Endothelial cell of umbilical vein (primary cell): ENCODE results near the gene NANOS3. TPM values are rescaled to one million over a fixed set of nuclear protein-coding genes. Genes with fewer than 3 reads are reported as not detected.

Source experiments
- BruUV-seq: library from RNA; stranded (reverse); fragments of 400-500 nt; replicated peaks from 2 replicates; lab custom pipeline; 2021; lab: Mats Ljungman, UMichigan
- CTCF ChIA-PET: fragments of 300-600, 350-600 bp; sonication (Branson Sonifier 250); formaldehyde crosslinking; loops from one replicate; lab custom pipeline; 2021; ENCODE audit warnings: antibody characterized with exemption, inconsistent platforms; lab: Charles Lee
- POLR2A ChIA-PET: fragments of 300-600, 350-600 bp; sonication (Branson Sonifier 250); formaldehyde crosslinking; loops from one replicate; lab custom pipeline; 2021; ENCODE audit warnings: antibody characterized with exemption, inconsistent platforms; lab: Charles Lee
- DNase-seq: peaks from one replicate; pipeline ENCODE4 v3.0.0-alpha.2; 2011; ENCODE audit warnings: low read depth, low spot score
- FAIRE-seq: peaks from 2 replicates; lab custom pipeline; 2011; peaks lifted over from hg19 to GRCh38; lab: Jason Lieb, UNC
- H2AFZ ChIP-seq: 2 replicates; pipeline ENCODE4 v1.6.0; 2012; ENCODE audit warnings: low read depth, low read length, control low read depth, inconsistent platforms
- H3K27ac ChIP-seq: 2 replicates; pipeline ENCODE4 v1.5.1; 2011; ENCODE audit warnings: low read depth, mild to moderate bottlenecking, control low read depth, low read length, moderate library complexity; ENCODE audit not compliant: insufficient read depth
- H3K27me3 ChIP-seq, 2 experiments: 2 replicates each; pipeline versions ENCODE4 v1.6.0 to v1.6.1; 2011; ENCODE audit warnings: low read length in 2 of 2, mixed read lengths in 1 of 2; ENCODE audit not compliant: control insufficient read depth in 2 of 2, insufficient read depth in 2 of 2
- H3K36me3 ChIP-seq, 2 experiments: 2 replicates in 1 of 2; 3 replicates in 1 of 2; pipeline ENCODE4 v1.5.1; 2011; ENCODE audit warnings: low read length in 2 of 2, mild to moderate bottlenecking in 1 of 2, moderate library complexity in 1 of 2; ENCODE audit not compliant: control insufficient read depth in 2 of 2, insufficient read depth in 2 of 2; ENCODE audit errors: extremely low read depth in 1 of 2
- H3K4me1 ChIP-seq: 3 replicates; pipeline ENCODE4 v1.5.1; 2011; ENCODE audit warnings: mild to moderate bottlenecking, low read length; ENCODE audit not compliant: control insufficient read depth, insufficient read depth; ENCODE audit errors: extremely low read depth
- H3K4me2 ChIP-seq: 2 replicates; pipeline ENCODE4 v1.6.1; 2011; ENCODE audit warnings: low read length, control low read depth, mixed read lengths; ENCODE audit not compliant: insufficient read depth
- H3K4me3 ChIP-seq, 3 experiments: fragments of 200-600 bp in 1 of 3; sonication (generic), shearing (Covaris generic) in 1 of 3; replicated peaks in 1 of 3; 2 replicates each; pipeline ENCODE4 v1.5.1; 2011 to 2016; ENCODE audit warnings: control low read depth in 3 of 3, low read length in 3 of 3, mild to moderate bottlenecking in 2 of 3, inconsistent platforms in 1 of 3, low read depth in 1 of 3, moderate library complexity in 1 of 3; ENCODE audit not compliant: insufficient read depth in 1 of 3
- H3K79me2 ChIP-seq: 2 replicates; pipeline ENCODE4 v1.6.0; 2012; ENCODE audit warnings: low read length, inconsistent platforms; ENCODE audit not compliant: control insufficient read depth, insufficient read depth
- H3K9ac ChIP-seq: replicated peaks from 2 replicates; pipeline ENCODE3; 2011; ENCODE audit warnings: low read length, control low read depth; ENCODE audit not compliant: insufficient read depth; ENCODE audit errors: extremely low read depth
- H3K9me1 ChIP-seq: replicated peaks from 3 replicates; pipeline ENCODE4 v1.6.0; 2011; ENCODE audit warnings: mild to moderate bottlenecking, low read length; ENCODE audit not compliant: control insufficient read depth, insufficient read depth; ENCODE audit errors: extremely low read depth
- H3K9me3 ChIP-seq: replicated peaks from 2 replicates; pipeline ENCODE4 v1.5.1; 2012; ENCODE audit warnings: low read length, inconsistent platforms; ENCODE audit not compliant: control insufficient read depth, insufficient read depth
- H4K20me1 ChIP-seq: replicated peaks from 2 replicates; pipeline ENCODE3; 2011; ENCODE audit warnings: mild to moderate bottlenecking, low read length; ENCODE audit not compliant: control insufficient read depth, insufficient read depth; ENCODE audit errors: extremely low read depth
- CTCF ChIP-seq, 2 donors: IDR thresholded peaks; 1 replicate in 1 of 2; 2 replicates in 1 of 2; pipeline ENCODE4 v1.5.1; 2011; ENCODE audit warnings: low read length in 2 of 2, mild to moderate bottlenecking in 2 of 2, moderate library complexity in 2 of 2, control low read depth in 1 of 2, inconsistent platforms in 1 of 2, low read depth in 1 of 2; ENCODE audit not compliant: insufficient read depth in 1 of 2; ENCODE audit errors: extremely low read depth in 1 of 2
- EZH2 ChIP-seq: IDR thresholded peaks from 2 replicates; pipeline ENCODE4 v1.6.1; 2012; ENCODE audit warnings: borderline replicate concordance, low read depth, mild to moderate bottlenecking, moderate library complexity, low read length, inconsistent platforms; ENCODE audit not compliant: severe bottlenecking
- FOS ChIP-seq: IDR thresholded peaks from 2 replicates; pipeline ENCODE4 v1.6.1; 2011; ENCODE audit warnings: mild to moderate bottlenecking, low read length, moderate library complexity, borderline replicate concordance; ENCODE audit not compliant: insufficient read depth
- MAX ChIP-seq: IDR thresholded peaks from 2 replicates; pipeline ENCODE4 v1.6.1; 2011; ENCODE audit not compliant: insufficient read depth, insufficient read length
- MYC ChIP-seq: IDR thresholded peaks from one replicate; pipeline ENCODE4 v1.6.1; 2011; ENCODE audit warnings: mild to moderate bottlenecking, low read depth, low read length
- POLR2A ChIP-seq: IDR thresholded peaks from 2 replicates; pipeline ENCODE4 v1.6.1; 2012; ENCODE audit warnings: low read depth, mild to moderate bottlenecking, control low read depth, low read length
- POLR2AphosphoS5 ChIP-seq: IDR thresholded peaks from 2 replicates; pipeline ENCODE4 v1.6.1; 2012; ENCODE audit warnings: low read depth, mild to moderate bottlenecking, control low read depth, low read length, moderate library complexity; ENCODE audit not compliant: insufficient read depth
- dilution Hi-C: fragments of 300-500 bp; cut with MboI; formaldehyde crosslinking; loops from one replicate; pipeline ENCODE4 v1.15.0; 2019; ENCODE audit warnings: low sequenced_read_pairs; ENCODE audit not compliant: extremely low pct_ligation_motif_present
- intact Hi-C: fragments of 100-400 bp; cut with micrococcal nuclease; formaldehyde crosslinking; loops from one replicate; pipeline ENCODE4 v1.10.0; 2022
- polyA plus RNA-seq, 4 experiments: library from polyadenylated mRNA; depleted of rRNA in 3 of 4; stranded (reverse) in 3 of 4; unstranded in 1 of 4; fragments of >200 nt; gene quantifications; 2 replicates each; pipeline versions ENCODE4 v1.2.1 to v1.2.3, GENCODE V29; 2011 to 2012; ENCODE audit warnings: missing spikeins in 1 of 4
- total RNA-seq: library from RNA; stranded (reverse); gene quantifications from 2 replicates; pipeline ENCODE4 v1.2.3, GENCODE V29; 2021

The NANOS3 gene
- total and polyA plus RNA-seq, 2 donors (not counting 3 experiments of a cell fraction or from before 2014, with no cell fraction given) = 1.0 to 4.4 TPM

- FAIRE-seq (no peak), DNase-seq (no peak)
- Histone ChIP-seq H4K20me1 (no peaks in the 10 kb centered on the region), H2AFZ (no peak overlapping the region), H3K4me2 (no peak overlapping the region), H3K4me1 (no peaks in the 10 kb centered on the region), H3K27me3 (no peaks in the 10 kb centered on the region), H3K36me3 (peaks cover 1 to 14% of the 10 kb centered on the region in 2 experiments), H3K4me3 (no peak overlapping the region), H3K9me1 (no peaks in the 10 kb centered on the region), H3K27ac (no peak overlapping the region), H3K9me3 (no peaks in the 10 kb centered on the region), H3K9ac (no peak overlapping the region), H3K79me2 (no peaks in the 10 kb centered on the region)
- dilution Hi-C loops (no loop called here), intact Hi-C loops (no loop called here)
- POLR2A ChIA-PET = no interaction called here
- CTCF ChIA-PET = interaction anchor here (1.4 kb wide), 1 partner anchor 146 kb away, joined by 3 read pairs; no protein-coding TSS in a partner anchor
- no TSS peak for BruUV-seq
- TF ChIP-seq CTCF (IDR thresholded peaks at IDR 0.05; ENCODE audit: extremely low read depth in 1 of 2, insufficient read depth in 1 of 2, low read depth in 1 of 2, low read length in 2 of 2) (no peak), MYC (no peak), MAX (no peak), POLR2AphosphoS5 (no peak), EZH2 (no peak), POLR2A (no peak)
These were observed 36.4 kb downstream of the NANOS3 start for GRCh38 chr19:13913352-13913751.

GRCh38 chr19:13914777-13915176 lies 37.8 kb downstream of the NANOS3 start:
- ChIA-PET POLR2A (no interaction called here), CTCF (interaction anchor here (1.0 kb wide), 1 partner anchor 9 kb away, joined by 3 read pairs; the partner anchor contains the start of genes BRME1 and CC2D1A)
- dilution Hi-C loops (no loop called here), intact Hi-C loops (no loop called here)
- Histone ChIP-seq H4K20me1 (no peaks in the 10 kb centered on the region), H3K9me1 (no peaks in the 10 kb centered on the region), H3K4me3 (no peak overlapping the region), H3K4me2 (no peak overlapping the region), H3K36me3 (peaks cover 2 to 13% of the 10 kb centered on the region in 2 experiments), H3K9me3 (no peaks in the 10 kb centered on the region), H2AFZ (no peak overlapping the region), H3K4me1 (no peaks in the 10 kb centered on the region), H3K9ac (no peak overlapping the region), H3K27ac (no peak overlapping the region), H3K79me2 (no peaks in the 10 kb centered on the region), H3K27me3 (no peaks in the 10 kb centered on the region)
- DNase-seq (no peak), FAIRE-seq (no peak)
- TF ChIP-seq FOS = no peak
- BruUV-seq = no TSS peak
